Fibroblast of lung (primary cell): Measurements from ENCODE around the gene HNF4A.

Source experiments
- EZH2 ChIP-seq: IDR thresholded peaks from 2 replicates; pipeline ENCODE4 v1.5.1; 2012; ENCODE audit warnings: low read length, control low read depth, mild to moderate bottlenecking; ENCODE audit errors: missing control alignments
- TF ChIP-seq, protein P1 (sequence below), 2 donors: IDR thresholded peaks in 1 of 2; conservative IDR thresholded peaks in 1 of 2; 1 replicate in 1 of 2; 2 replicates in 1 of 2; pipeline ENCODE4 v1.5.1; 2011 to 2012; ENCODE audit warnings: low read length in 2 of 2, control low read depth in 1 of 2, inconsistent platforms in 1 of 2, low read depth in 1 of 2, mild to moderate bottlenecking in 1 of 2

GRCh38 chr20:44349349-44349748 lies 6.2 kb upstream of the HNF4A start:
- TF ChIP-seq, protein P1, sequence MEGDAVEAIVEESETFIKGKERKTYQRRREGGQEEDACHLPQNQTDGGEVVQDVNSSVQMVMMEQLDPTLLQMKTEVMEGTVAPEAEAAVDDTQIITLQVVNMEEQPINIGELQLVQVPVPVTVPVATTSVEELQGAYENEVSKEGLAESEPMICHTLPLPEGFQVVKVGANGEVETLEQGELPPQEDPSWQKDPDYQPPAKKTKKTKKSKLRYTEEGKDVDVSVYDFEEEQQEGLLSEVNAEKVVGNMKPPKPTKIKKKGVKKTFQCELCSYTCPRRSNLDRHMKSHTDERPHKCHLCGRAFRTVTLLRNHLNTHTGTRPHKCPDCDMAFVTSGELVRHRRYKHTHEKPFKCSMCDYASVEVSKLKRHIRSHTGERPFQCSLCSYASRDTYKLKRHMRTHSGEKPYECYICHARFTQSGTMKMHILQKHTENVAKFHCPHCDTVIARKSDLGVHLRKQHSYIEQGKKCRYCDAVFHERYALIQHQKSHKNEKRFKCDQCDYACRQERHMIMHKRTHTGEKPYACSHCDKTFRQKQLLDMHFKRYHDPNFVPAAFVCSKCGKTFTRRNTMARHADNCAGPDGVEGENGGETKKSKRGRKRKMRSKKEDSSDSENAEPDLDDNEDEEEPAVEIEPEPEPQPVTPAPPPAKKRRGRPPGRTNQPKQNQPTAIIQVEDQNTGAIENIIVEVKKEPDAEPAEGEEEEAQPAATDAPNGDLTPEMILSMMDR (conservative IDR thresholded peaks at IDR 0.05 in 1 of 2, IDR thresholded peaks at IDR 0.05 in 1 of 2; ENCODE audit: low read depth in 1 of 2, low read length in 2 of 2): no peak
- no peak for TF ChIP-seq EZH2
